ENCODE data around the gene ITPR2. TPM values are rescaled to one million over a fixed set of nuclear protein-coding genes. Genes with fewer than 3 reads are reported as not detected.
A peak's percentile ranks its signal among the peaks of the same experiment; 100 is the strongest.
"Not testable (repeated sequence)": the region's sequence is repeated elsewhere in the genome, so short reads cannot be mapped to it uniquely, and the experiment has no call there.

ITPR2 gene
- total and polyA plus RNA-seq, 2 of the 8 experiments (the other 6 are each of a cell fraction or from before 2014, with no cell fraction given) = 4.1 to 48.3 TPM

- H4K20me1 ChIP-seq (replicated peaks in 1 of 2; ENCODE audit: control insufficient read depth in 1 of 2, insufficient read depth in 2 of 2, low read length in 2 of 2); H3K36me3 ChIP-seq (ENCODE audit: control insufficient read depth in 2 of 4, insufficient read depth in 4 of 4, low read length in 3 of 4); FAIRE-seq; H3K9ac ChIP-seq (replicated peaks in 1 of 4; ENCODE audit: extremely low read depth in 1 of 4, low read depth in 3 of 4, low read length in 3 of 4); H2AFZ ChIP-seq (ENCODE audit: low read length); H2BK12ac ChIP-seq (ENCODE audit: low read depth, low read length); H3K4me3 ChIP-seq (ENCODE audit: extremely low read depth in 1 of 4, insufficient read depth in 2 of 4, low read depth in 3 of 4, low read length in 4 of 4); H3K4ac ChIP-seq (replicated peaks; ENCODE audit: insufficient read length, low read depth, low read length); H3K79me2 ChIP-seq (ENCODE audit: control insufficient read depth in 1 of 2, insufficient read depth in 2 of 2, low read length in 2 of 2); H3K79me1 ChIP-seq (ENCODE audit: low read depth, low read length); H3K4me2 ChIP-seq (ENCODE audit: insufficient read depth in 1 of 2, low read depth in 2 of 2, low read length in 2 of 2); H2BK5ac ChIP-seq (ENCODE audit: low read depth, low read length); H2BK20ac ChIP-seq (ENCODE audit: low read length); H2BK120ac ChIP-seq (replicated peaks; ENCODE audit: low read depth, low read length); H4K8ac ChIP-seq (ENCODE audit: extremely low read depth, insufficient read depth, low read length); H3K18ac ChIP-seq (ENCODE audit: extremely low read depth, low read length); H3K27ac ChIP-seq (ENCODE audit: low read depth, low read length); H3K14ac ChIP-seq (ENCODE audit: insufficient read length); H2BK15ac ChIP-seq (ENCODE audit: low read length); H3K23ac ChIP-seq (ENCODE audit: insufficient read length); H3K23me2 ChIP-seq (ENCODE audit: low read depth, low read length); DNase-seq (ENCODE audit: low read depth in 1 of 2, low spot score in 2 of 2); H2AK5ac ChIP-seq (ENCODE audit: low read depth, low read length); H3K27me3 ChIP-seq (replicated peaks in 1 of 4; ENCODE audit: control insufficient read depth in 3 of 4, extremely low read depth in 1 of 4, insufficient read depth in 3 of 4, low read length in 3 of 4); H3K4me1 ChIP-seq (replicated peaks in 1 of 4; ENCODE audit: control insufficient read depth in 3 of 4, insufficient read depth in 4 of 4, low read length in 3 of 4); H4K5ac ChIP-seq (ENCODE audit: insufficient read length, low read depth, low read length); POLR2A ChIA-PET (ENCODE audit: partially characterized antibody); H4K91ac ChIP-seq (replicated peaks; ENCODE audit: insufficient read length, low read length); H3K56ac ChIP-seq (replicated peaks; ENCODE audit: insufficient read length, low read depth, low read length); H3K9me3 ChIP-seq (ENCODE audit: insufficient read depth in 2 of 2, low read depth in 1 of 2, low read length in 1 of 2): not testable (repeated sequence)
- 95% methylated on average over 2 of the region's 2 CpGs; no CpG with 5 or more reads in 1 of the 2 experiments for whole genome bisulfite sequencing, 2 experiments (ENCODE audit: extremely low coverage in 1 of 2, insufficient coverage in 1 of 2, insufficient read length in 1 of 2, insufficient replicate concordance in 2 of 2, low coverage in 1 of 2, low lambda C conversion rate in 2 of 2, missing lambda C conversion rate in 1 of 2)
- CTCF ChIA-PET (ENCODE audit: partially characterized antibody) = interaction anchor here (0.6 to 1.1 kb wide), 3 partner anchors 8 to 105 kb away, joined by 3 read pairs; no protein-coding TSS in a partner anchor
- TF ChIP-seq RAD21 (IDR thresholded peaks at IDR 0.05 in 1 of 2, conservative IDR thresholded peaks at IDR 0.05 in 1 of 2; ENCODE audit: low read depth in 2 of 2, low read length in 2 of 2) = peak; percentile 20 to 22; a peak in 2 of 4 replicates
- TF ChIP-seq, protein P1, sequence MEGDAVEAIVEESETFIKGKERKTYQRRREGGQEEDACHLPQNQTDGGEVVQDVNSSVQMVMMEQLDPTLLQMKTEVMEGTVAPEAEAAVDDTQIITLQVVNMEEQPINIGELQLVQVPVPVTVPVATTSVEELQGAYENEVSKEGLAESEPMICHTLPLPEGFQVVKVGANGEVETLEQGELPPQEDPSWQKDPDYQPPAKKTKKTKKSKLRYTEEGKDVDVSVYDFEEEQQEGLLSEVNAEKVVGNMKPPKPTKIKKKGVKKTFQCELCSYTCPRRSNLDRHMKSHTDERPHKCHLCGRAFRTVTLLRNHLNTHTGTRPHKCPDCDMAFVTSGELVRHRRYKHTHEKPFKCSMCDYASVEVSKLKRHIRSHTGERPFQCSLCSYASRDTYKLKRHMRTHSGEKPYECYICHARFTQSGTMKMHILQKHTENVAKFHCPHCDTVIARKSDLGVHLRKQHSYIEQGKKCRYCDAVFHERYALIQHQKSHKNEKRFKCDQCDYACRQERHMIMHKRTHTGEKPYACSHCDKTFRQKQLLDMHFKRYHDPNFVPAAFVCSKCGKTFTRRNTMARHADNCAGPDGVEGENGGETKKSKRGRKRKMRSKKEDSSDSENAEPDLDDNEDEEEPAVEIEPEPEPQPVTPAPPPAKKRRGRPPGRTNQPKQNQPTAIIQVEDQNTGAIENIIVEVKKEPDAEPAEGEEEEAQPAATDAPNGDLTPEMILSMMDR (IDR thresholded peaks at IDR 0.05; ENCODE audit: control extremely low read depth in 1 of 3, insufficient read depth in 1 of 3, low read depth in 1 of 3, low read length in 3 of 3) = peak in 1 of 3 experiments; percentile 1; a peak in 1 of 4 replicates
Observed at GRCh38 chr12:26780656-26781055, 52.3 kb downstream of the ITPR2 start.
